Naive thymus-derived CD4-positive, alpha-beta T cell (primary cell): ENCODE measurements around the gene RRAGC. TPM values are rescaled to one million over a fixed set of nuclear protein-coding genes. Genes with fewer than 3 reads are reported as not detected.
A peak's percentile ranks its signal among the peaks of the same experiment; 100 is the strongest.

Experiments
- ATAC-seq: fragments of 150-1000 bp; cut with Tn5 transposase; 2 replicates; pipeline ENCODE4 v1.10.0; 2021; ENCODE audit warnings: mild to moderate bottlenecking, moderate library complexity
- CTCF ChIA-PET: fragments of 350-600 bp; sonication (Branson Sonifier 250); formaldehyde crosslinking; loops from one replicate; lab custom pipeline; 2021; ENCODE audit warnings: antibody characterized with exemption; lab: Charles Lee
- POLR2A ChIA-PET: fragments of 350-600 bp; sonication (Branson Sonifier 250); formaldehyde crosslinking; loops from one replicate; lab custom pipeline; 2021; ENCODE audit warnings: antibody characterized with exemption, inconsistent platforms; lab: Charles Lee
- DNase-seq, 9 donors: peaks; one replicate each; pipeline versions ENCODE4 v3.0.0 to v3.0.0-alpha.2; 2020 to 2022; ENCODE audit warnings: mixed read lengths in 1 of 9
- H3K27ac ChIP-seq: one replicate; pipeline ENCODE4 v1.7.0; 2013; ENCODE audit warnings: mild to moderate bottlenecking, low read depth, low read length, moderate library complexity
- H3K27me3 ChIP-seq, 2 donors: one replicate each; pipeline ENCODE4 v1.7.0; 2013; ENCODE audit warnings: low read length in 2 of 2, mild to moderate bottlenecking in 2 of 2, moderate library complexity in 2 of 2; ENCODE audit not compliant: control insufficient read depth in 2 of 2, insufficient read depth in 2 of 2
- H3K36me3 ChIP-seq, 3 experiments: 1 replicate in 2 of 3; 2 replicates in 1 of 3; pipeline ENCODE4 v1.7.0; 2013; ENCODE audit warnings: low read length in 3 of 3, mild to moderate bottlenecking in 3 of 3, moderate library complexity in 1 of 3; ENCODE audit not compliant: insufficient read depth in 3 of 3, control insufficient read depth in 2 of 3
- H3K4me1 ChIP-seq, 2 donors: one replicate each; pipeline ENCODE4 v1.7.0; 2013; ENCODE audit warnings: low read length in 2 of 2, mild to moderate bottlenecking in 2 of 2, moderate library complexity in 1 of 2; ENCODE audit not compliant: control insufficient read depth in 2 of 2, insufficient read depth in 2 of 2
- H3K4me3 ChIP-seq: 2 replicates; pipeline ENCODE4 v1.7.0; 2013; ENCODE audit warnings: mild to moderate bottlenecking, low read length
- H3K9me3 ChIP-seq, 3 experiments: 1 replicate in 2 of 3; 2 replicates in 1 of 3; pipeline ENCODE4 v1.7.0; 2013; ENCODE audit warnings: low read length in 3 of 3; ENCODE audit not compliant: control insufficient read depth in 2 of 3
- H3K27ac Mint-ChIP-seq, 9 donors: one replicate each; pipeline ENCODE4 v1.8.0; 2020 to 2022; ENCODE audit warnings: mixed read lengths in 9 of 9, mild to moderate bottlenecking in 8 of 9, moderate library complexity in 5 of 9, inconsistent platforms in 2 of 9
- H3K27me3 Mint-ChIP-seq, 5 donors: one replicate each; pipeline ENCODE4 v1.8.0; 2021 to 2022; ENCODE audit warnings: mixed read lengths in 5 of 5, mild to moderate bottlenecking in 1 of 5
- H3K36me3 Mint-ChIP-seq, 5 donors: one replicate each; pipeline ENCODE4 v1.8.0; 2020 to 2022; ENCODE audit warnings: mixed read lengths in 5 of 5, mild to moderate bottlenecking in 3 of 5, inconsistent platforms in 1 of 5
- H3K4me1 Mint-ChIP-seq, 7 donors: one replicate each; pipeline ENCODE4 v1.8.0; 2020 to 2022; ENCODE audit warnings: mixed read lengths in 7 of 7, mild to moderate bottlenecking in 3 of 7, inconsistent platforms in 1 of 7
- H3K4me3 Mint-ChIP-seq, 10 donors: one replicate each; pipeline ENCODE4 v1.8.0; 2020 to 2022; ENCODE audit warnings: mild to moderate bottlenecking in 10 of 10, mixed read lengths in 10 of 10, moderate library complexity in 6 of 10, inconsistent platforms in 2 of 10
- H3K9me3 Mint-ChIP-seq, 11 donors: one replicate each; pipeline ENCODE4 v1.8.0; 2020 to 2022; ENCODE audit warnings: mixed read lengths in 11 of 11, mild to moderate bottlenecking in 4 of 11, inconsistent platforms in 1 of 11, moderate library complexity in 1 of 11
- intact Hi-C, 2 donors: fragments of 100-400 bp; cut with micrococcal nuclease; formaldehyde crosslinking; loops; one replicate each; pipeline ENCODE4 v1.15.1; 2023
- polyA plus RNA-seq, 2 donors: library from polyadenylated mRNA; unstranded; fragments of 300-500 nt; fragmentation: Illumina TruSeq; gene quantifications; one replicate each; pipeline ENCODE4 v1.2.3, GENCODE V29; 2021
- total RNA-seq, 6 experiments: library from RNA in 5 of 6; stranded (reverse) in 5 of 6; gene quantifications; 1 replicate in 5 of 6; 2 replicates in 1 of 6; pipeline ENCODE4 v1.2.3 and lab custom pipeline; 2021 to 2026

RRAGC gene
- total and polyA plus RNA-seq, 7 experiments from 2014 or later, result 6.6 to 24.4 (median 16.2) TPM

- peaks cover 0 to 5% (median 0%) of the 10 kb centered on the region in 5 donors for H3K36me3 Mint-ChIP-seq
- H3K4me3 Mint-ChIP-seq, result no peak overlapping the region
- ATAC-seq, result no peak
- Histone ChIP-seq H3K9me3 (no peaks in the 10 kb centered on the region), H3K27me3 (peaks cover 0 to 9% of the 10 kb centered on the region in 2 donors), H3K4me1 (no peaks in the 10 kb centered on the region), H3K4me3 (no peak overlapping the region), H3K27ac (no peak overlapping the region), H3K36me3 (peaks cover 0 to under 1% (median 0%) of the 10 kb centered on the region in 3 experiments)
- peaks cover 0 to 6% (median 0%) of the 10 kb centered on the region in 7 donors for H3K4me1 Mint-ChIP-seq
- POLR2A ChIA-PET, result no interaction called here
- no peak for DNase-seq
- no peaks in the 10 kb centered on the region for H3K9me3 Mint-ChIP-seq
- CTCF ChIA-PET, result interaction anchor here (0.6 to 1.0 kb wide), 2 partner anchors 12 to 1224 kb away, joined by 3 read pairs; no protein-coding TSS in a partner anchor
- H3K27ac Mint-ChIP-seq, result no peak overlapping the region
- peaks cover 14 to 46% (median 25%) of the 10 kb centered on the region in 5 donors for H3K27me3 Mint-ChIP-seq
- intact Hi-C loops, result no loop called here
Measured at GRCh38 chr1:38833146-38833545, 26.4 kb downstream of the RRAGC start.

- Mint-ChIP-seq H3K27me3 (peaks cover 14 to 48% (median 25%) of the 10 kb centered on the region in 5 donors), H3K4me3 (no peak overlapping the region), H3K9me3 (no peaks in the 10 kb centered on the region), H3K36me3 (no peaks in the 10 kb centered on the region), H3K4me1 (peaks cover 0 to 6% (median 0%) of the 10 kb centered on the region in 7 donors), H3K27ac (no peak overlapping the region)
- H3K9me3 ChIP-seq, result no peaks in the 10 kb centered on the region
- no peak overlapping the region for H3K27ac ChIP-seq
- CTCF ChIA-PET, result interaction anchor here (1.0 to 1.2 kb wide), 2 partner anchors 11 to 794 kb away, joined by 3 read pairs; no protein-coding TSS in a partner anchor
- intact Hi-C loops, result no loop called here
- POLR2A ChIA-PET, result no interaction called here
- no peaks in the 10 kb centered on the region for H3K4me1 ChIP-seq
- H3K36me3 ChIP-seq, result no peaks in the 10 kb centered on the region
- peaks cover 0 to 9% of the 10 kb centered on the region in 2 donors for H3K27me3 ChIP-seq
- DNase-seq, result no peak
- no peak overlapping the region for H3K4me3 ChIP-seq
- no peak for ATAC-seq
Measured at GRCh38 chr1:38832370-38832734, 27.2 kb downstream of the RRAGC start.

GRCh38 chr1:38831731-38832369, 27.7 kb downstream of the RRAGC start:
- ChIA-PET CTCF (interaction anchor here (0.9 to 1.2 kb wide), 3 partner anchors 10 to 794 kb away, joined by 3 read pairs; no protein-coding TSS in a partner anchor), POLR2A (no interaction called here)
- no peak overlapping the region for H3K4me3 ChIP-seq
- H3K36me3 ChIP-seq, result no peaks in the 10 kb centered on the region
- H3K4me3 Mint-ChIP-seq, result no peak overlapping the region
- no peak overlapping the region for H3K27ac ChIP-seq
- peaks cover 15 to 53% (median 25%) of the 10 kb centered on the region in 5 donors for H3K27me3 Mint-ChIP-seq
- no peaks in the 10 kb centered on the region for H3K36me3 Mint-ChIP-seq
- intact Hi-C loops, result no loop called here
- H3K9me3 ChIP-seq, result no peaks in the 10 kb centered on the region
- H3K27ac Mint-ChIP-seq, result no peak overlapping the region
- no peak for DNase-seq
- no peaks in the 10 kb centered on the region for H3K9me3 Mint-ChIP-seq
- no peaks in the 10 kb centered on the region for H3K4me1 ChIP-seq
- peaks cover 0 to 6% (median 0%) of the 10 kb centered on the region in 7 donors for H3K4me1 Mint-ChIP-seq
- no peak for ATAC-seq
- peaks cover 0 to 9% of the 10 kb centered on the region in 2 donors for H3K27me3 ChIP-seq

- H3K4me3 Mint-ChIP-seq, result no peak overlapping the region
- H3K4me1 Mint-ChIP-seq, result no peaks in the 10 kb centered on the region
- H3K9me3 Mint-ChIP-seq, result no peaks in the 10 kb centered on the region
- H3K36me3 Mint-ChIP-seq, result no peaks in the 10 kb centered on the region
- Histone ChIP-seq H3K4me3 (no peak overlapping the region), H3K9me3 (no peaks in the 10 kb centered on the region), H3K4me1 (no peaks in the 10 kb centered on the region), H3K27ac (no peak overlapping the region), H3K27me3 (peaks cover 0 to 9% of the 10 kb centered on the region in 2 donors), H3K36me3 (no peaks in the 10 kb centered on the region)
- intact Hi-C loops, result no loop called here
- ChIA-PET POLR2A (no interaction called here), CTCF (no interaction called here)
- DNase-seq (no peak), ATAC-seq (no peak)
- peak overlapping the region in 1 of 9 donors; percentile 43 for H3K27ac Mint-ChIP-seq
- peaks cover 20 to 56% (median 30%) of the 10 kb centered on the region in 5 donors for H3K27me3 Mint-ChIP-seq
Measured at GRCh38 chr1:38829368-38829767, 30.2 kb downstream of the RRAGC start.

- H3K4me1 Mint-ChIP-seq, result no peaks in the 10 kb centered on the region
- H3K9me3 Mint-ChIP-seq, result no peaks in the 10 kb centered on the region
- no peak overlapping the region for H3K4me3 Mint-ChIP-seq
- Histone ChIP-seq H3K4me3 (no peak overlapping the region), H3K4me1 (no peaks in the 10 kb centered on the region), H3K36me3 (no peaks in the 10 kb centered on the region), H3K9me3 (no peaks in the 10 kb centered on the region), H3K27ac (no peak overlapping the region), H3K27me3 (peaks cover 0 to 9% of the 10 kb centered on the region in 2 donors)
- no peaks in the 10 kb centered on the region for H3K36me3 Mint-ChIP-seq
- no peak for ATAC-seq
- intact Hi-C loops, result no loop called here
- peaks cover 19 to 42% (median 34%) of the 10 kb centered on the region in 5 donors for H3K27me3 Mint-ChIP-seq
- POLR2A ChIA-PET, result no interaction called here
- no peak for DNase-seq
- no peak overlapping the region for H3K27ac Mint-ChIP-seq
- CTCF ChIA-PET, result no interaction called here
Measured at GRCh38 chr1:38827318-38827717, 32.3 kb downstream of the RRAGC start.

- intact Hi-C loops, result no loop called here
- Histone ChIP-seq H3K4me3 (no peak overlapping the region), H3K9me3 (no peaks in the 10 kb centered on the region), H3K27ac (no peak overlapping the region), H3K27me3 (peaks cover 0 to 6% of the 10 kb centered on the region in 2 donors), H3K36me3 (no peaks in the 10 kb centered on the region), H3K4me1 (no peaks in the 10 kb centered on the region)
- Mint-ChIP-seq H3K27ac (no peak overlapping the region), H3K4me3 (no peak overlapping the region), H3K9me3 (no peaks in the 10 kb centered on the region), H3K36me3 (no peaks in the 10 kb centered on the region), H3K4me1 (no peaks in the 10 kb centered on the region), H3K27me3 (peaks cover 23 to 44% (median 38%) of the 10 kb centered on the region in 5 donors)
- ChIA-PET CTCF (no interaction called here), POLR2A (no interaction called here)
- no peak for ATAC-seq
- no peak for DNase-seq
Measured at GRCh38 chr1:38826886-38827285, 32.7 kb downstream of the RRAGC start.

- H3K4me1 ChIP-seq, result no peaks in the 10 kb centered on the region
- ChIA-PET CTCF (interaction anchor here (0.6 to 0.7 kb wide), 2 partner anchors 8 to 803 kb away, joined by 3 read pairs; no protein-coding TSS in a partner anchor), POLR2A (no interaction called here)
- H3K9me3 Mint-ChIP-seq, result no peaks in the 10 kb centered on the region
- H3K36me3 ChIP-seq, result no peaks in the 10 kb centered on the region
- H3K4me3 Mint-ChIP-seq, result no peak overlapping the region
- no peak for DNase-seq
- no peak overlapping the region for H3K27ac Mint-ChIP-seq
- H3K4me1 Mint-ChIP-seq, result no peaks in the 10 kb centered on the region
- no peak for ATAC-seq
- H3K27me3 ChIP-seq, result peaks cover 0 to under 1% of the 10 kb centered on the region in 2 donors
- H3K27ac ChIP-seq, result no peak overlapping the region
- no peaks in the 10 kb centered on the region for H3K36me3 Mint-ChIP-seq
- H3K9me3 ChIP-seq, result no peaks in the 10 kb centered on the region
- H3K27me3 Mint-ChIP-seq, result peaks cover 24 to 49% (median 40%) of the 10 kb centered on the region in 5 donors
- H3K4me3 ChIP-seq, result no peak overlapping the region
- intact Hi-C loops, result no loop called here
Measured at GRCh38 chr1:38826262-38826661, 33.3 kb downstream of the RRAGC start.
